Erythroblast (primary cell): ENCODE measurements around the gene TBXA2R.

Source experiments
- GATA1 ChIP-seq: IDR thresholded peaks from 2 replicates; pipeline ENCODE4 v1.6.1; 2011; ENCODE audit warnings: low read depth, mild to moderate bottlenecking, control low read depth, low read length, moderate library complexity
- POLR2A ChIP-seq: IDR thresholded peaks from 2 replicates; pipeline ENCODE4 v1.6.1; 2011; ENCODE audit warnings: mild to moderate bottlenecking, low read length

DNA sequence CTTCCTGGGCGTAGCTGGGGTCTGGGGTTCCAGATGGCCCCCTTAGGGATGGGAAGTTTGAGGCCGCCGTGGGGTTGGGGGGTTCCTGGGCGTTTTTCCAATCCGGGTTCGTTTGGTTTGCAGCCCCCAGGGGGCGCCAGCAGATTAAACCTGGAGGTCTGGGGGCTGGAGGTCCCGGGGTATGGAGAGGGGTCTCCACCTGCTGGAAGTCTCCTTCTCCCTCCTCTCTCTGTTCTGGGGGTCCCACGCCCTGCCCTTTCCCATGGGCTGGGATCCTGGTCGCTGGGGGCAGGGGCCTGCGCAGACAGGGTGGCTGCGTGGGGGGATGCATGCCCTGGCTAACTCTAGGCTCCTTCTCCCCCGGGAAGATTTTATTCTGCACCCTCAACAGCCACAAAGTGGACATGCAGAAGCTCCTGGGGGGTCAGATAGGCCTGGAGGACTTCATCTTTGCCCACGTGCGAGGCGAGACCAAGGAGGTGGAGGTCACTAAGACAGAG, 20.5 kb downstream of the TBXA2R start:
- TF ChIP-seq POLR2A, result no peak
- TF ChIP-seq GATA1, result no peak
